Measurements from ENCODE around the gene ARSG.

- TF ChIP-seq POLR2A (IDR thresholded peaks at IDR 0.05; ENCODE audit: low read length) (no peak), GATA1 (IDR thresholded peaks at IDR 0.05; ENCODE audit: low read depth, low read length) (no peak)
Measured at GRCh38 chr17:68382582-68383085, 91.3 kb downstream of the ARSG start.
